Kidney (tissue), 14 donors: ENCODE results near the gene NBPF4. TPM values are rescaled to one million over a fixed set of nuclear protein-coding genes. Genes with fewer than 3 reads are reported as not detected.

Source experiments
- DNase-seq, 5 donors: peaks; one replicate each; pipeline ENCODE4 v3.0.0-alpha.2; 2013 to 2020
- FAIRE-seq: peaks from 2 replicates; lab custom pipeline; 2012; peaks lifted over from hg19 to GRCh38; lab: Jason Lieb, UNC
- H3K27ac ChIP-seq, 2 donors: one replicate each; pipeline ENCODE4 v1.7.0; 2013; ENCODE audit warnings: low read depth in 2 of 2, low read length in 2 of 2, inconsistent platforms in 1 of 2
- H3K27me3 ChIP-seq: one replicate; pipeline ENCODE4 v1.7.1; 2013; ENCODE audit warnings: low read length, inconsistent platforms; ENCODE audit not compliant: control insufficient read depth, insufficient read depth
- H3K36me3 ChIP-seq, 3 donors: one replicate each; pipeline versions ENCODE4 v1.7.0 to v1.7.1; 2013; ENCODE audit warnings: low read length in 3 of 3, control low read depth in 1 of 3, inconsistent platforms in 1 of 3; ENCODE audit not compliant: insufficient read depth in 3 of 3, control insufficient read depth in 2 of 3
- H3K4me1 ChIP-seq, 3 donors: one replicate each; pipeline versions ENCODE4 v1.7.0 to v1.7.1; 2013; ENCODE audit warnings: low read length in 3 of 3, inconsistent platforms in 1 of 3, low read depth in 1 of 3; ENCODE audit not compliant: control insufficient read depth in 2 of 3, insufficient read depth in 2 of 3
- H3K4me3 ChIP-seq, 3 donors: one replicate each; pipeline versions ENCODE4 v1.7.0 to v1.8.1; 2013; ENCODE audit warnings: low read length in 3 of 3, control low read depth in 1 of 3, inconsistent platforms in 1 of 3
- H3K9ac ChIP-seq, 3 donors: one replicate each; pipeline versions ENCODE4 v1.7.0 to v1.7.1; 2013; ENCODE audit warnings: low read length in 3 of 3, control low read depth in 1 of 3, inconsistent platforms in 1 of 3
- H3K9me3 ChIP-seq, 3 donors: one replicate each; pipeline versions ENCODE4 v1.7.0 to v1.7.1; 2013; ENCODE audit warnings: low read length in 3 of 3, control low read depth in 1 of 3, inconsistent platforms in 1 of 3; ENCODE audit not compliant: control insufficient read depth in 2 of 3, insufficient read depth in 1 of 3
- intact Hi-C: fragments of 100-400 bp; cut with DNase I; formaldehyde crosslinking; loops from one replicate; pipeline ENCODE4 v1.11.1; 2022
- polyA plus RNA-seq: library from polyadenylated mRNA; stranded (reverse); fragments of 350-450 nt; fragmentation: Illumina TruSeq; extraction: RNeasy Lipid Tissue Mini Kit (QIAGEN cat#74804); gene quantifications from one replicate; pipeline ENCODE4 v1.2.3, GENCODE V29; 2014; ENCODE audit warnings: low read depth, low replicate concordance; ENCODE audit not compliant: insufficient read depth
- total RNA-seq: library from RNA; stranded (reverse); fragmentation: NEBNext Ultra II Directional; extraction: Animal tissue kit (Norgen Biotek cat#: 25700); gene quantifications from one replicate; pipeline ENCODE4 v1.2.1, GENCODE V29; 2021
- TF ChIP-seq, protein P1 (sequence below): IDR thresholded peaks from 3 replicates; pipeline ENCODE4 v1.5.1; 2012; ENCODE audit warnings: mild to moderate bottlenecking, moderate library complexity, borderline replicate concordance; ENCODE audit not compliant: insufficient read depth; ENCODE audit errors: extremely low read depth
- donor health status: control.
- donor health status: control.
- donor health status: control.
- donor health status: control.
- donor health status: control.
- donor health status: DM: yes; HTN: yes; CAD: no.
- donor health status: Normal renal cell carcinoma (clear cell type).

The NBPF4 gene
- total and polyA plus RNA-seq, 2 donors from 2014 or later = not detected

DNA sequence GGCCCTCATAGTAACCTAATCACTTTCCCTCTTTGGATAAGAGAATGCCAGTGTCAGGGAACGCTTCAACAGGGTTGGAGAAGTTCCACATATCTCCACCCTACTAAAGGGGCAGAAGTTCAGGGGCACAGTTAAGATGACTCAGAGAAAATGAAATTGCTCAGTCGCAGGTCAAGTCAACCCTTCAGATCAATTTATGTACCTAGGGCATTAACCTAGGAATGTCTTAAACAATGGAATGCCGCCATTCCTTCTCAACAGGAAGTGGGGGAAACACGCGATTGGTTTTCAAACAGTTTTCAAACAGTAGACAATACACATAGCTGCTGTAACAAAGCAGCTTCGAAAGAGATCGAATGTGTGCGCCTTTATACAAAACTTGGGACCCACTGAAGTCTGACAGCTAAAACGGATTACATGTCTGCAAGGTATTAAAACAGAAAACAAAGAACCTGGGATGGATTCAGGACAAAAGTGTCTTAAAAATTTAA lies 44.6 kb downstream of the NBPF4 start:
- peaks cover 0 to 8% (median 6%) of the 10 kb centered on the region in 3 donors for H3K4me1 ChIP-seq
- DNase-seq = peak in 4 of 5 donors; percentile 20 to 71 (median 45)
- H3K9me3 ChIP-seq = no peaks in the 10 kb centered on the region
- H3K36me3 ChIP-seq = peaks cover 0 to 5% (median 0%) of the 10 kb centered on the region in 3 donors
- peak overlapping the region; percentile 30 to 73 (median 51) for H3K9ac ChIP-seq
- FAIRE-seq = no peak
- H3K4me3 ChIP-seq = peak overlapping the region; percentile 62 to 85 (median 77)
- no peaks in the 10 kb centered on the region for H3K27me3 ChIP-seq
- TF ChIP-seq, protein P1, sequence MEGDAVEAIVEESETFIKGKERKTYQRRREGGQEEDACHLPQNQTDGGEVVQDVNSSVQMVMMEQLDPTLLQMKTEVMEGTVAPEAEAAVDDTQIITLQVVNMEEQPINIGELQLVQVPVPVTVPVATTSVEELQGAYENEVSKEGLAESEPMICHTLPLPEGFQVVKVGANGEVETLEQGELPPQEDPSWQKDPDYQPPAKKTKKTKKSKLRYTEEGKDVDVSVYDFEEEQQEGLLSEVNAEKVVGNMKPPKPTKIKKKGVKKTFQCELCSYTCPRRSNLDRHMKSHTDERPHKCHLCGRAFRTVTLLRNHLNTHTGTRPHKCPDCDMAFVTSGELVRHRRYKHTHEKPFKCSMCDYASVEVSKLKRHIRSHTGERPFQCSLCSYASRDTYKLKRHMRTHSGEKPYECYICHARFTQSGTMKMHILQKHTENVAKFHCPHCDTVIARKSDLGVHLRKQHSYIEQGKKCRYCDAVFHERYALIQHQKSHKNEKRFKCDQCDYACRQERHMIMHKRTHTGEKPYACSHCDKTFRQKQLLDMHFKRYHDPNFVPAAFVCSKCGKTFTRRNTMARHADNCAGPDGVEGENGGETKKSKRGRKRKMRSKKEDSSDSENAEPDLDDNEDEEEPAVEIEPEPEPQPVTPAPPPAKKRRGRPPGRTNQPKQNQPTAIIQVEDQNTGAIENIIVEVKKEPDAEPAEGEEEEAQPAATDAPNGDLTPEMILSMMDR = no peak
- H3K27ac ChIP-seq = peak overlapping the region; percentile 83 to 90
- intact Hi-C loops = no loop called here

DNA sequence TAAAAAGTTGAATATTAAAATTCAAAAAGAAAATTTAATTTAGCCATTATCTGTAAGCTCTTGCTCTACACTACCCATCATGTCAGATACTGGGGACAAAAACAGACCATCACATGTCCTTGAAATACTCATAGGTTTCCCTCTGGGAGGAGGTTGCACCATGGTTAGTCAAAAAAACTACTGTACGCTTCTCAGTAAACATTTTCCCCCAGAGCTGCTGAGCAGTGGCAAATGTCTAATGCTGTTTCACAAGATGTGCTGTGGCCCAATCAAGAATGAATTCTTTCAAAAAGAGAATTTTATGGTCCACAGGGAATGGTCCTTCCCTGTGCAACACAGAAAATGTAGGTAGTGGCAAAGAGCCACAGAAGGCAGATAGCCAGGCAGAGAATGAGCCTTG lies 49.8 kb downstream of the NBPF4 start:
- no peak for DNase-seq
- TF ChIP-seq, protein P1 = no peak
- FAIRE-seq = no peak
- Histone ChIP-seq H3K9me3 (no peaks in the 10 kb centered on the region), H3K4me3 (no peak overlapping the region), H3K27ac (no peak overlapping the region), H3K9ac (no peak overlapping the region), H3K4me1 (peaks cover 0 to 4% (median 0%) of the 10 kb centered on the region in 3 donors), H3K27me3 (no peaks in the 10 kb centered on the region), H3K36me3 (peaks cover 0 to 7% (median 2%) of the 10 kb centered on the region in 3 donors)
- intact Hi-C loops = no loop called here

DNA sequence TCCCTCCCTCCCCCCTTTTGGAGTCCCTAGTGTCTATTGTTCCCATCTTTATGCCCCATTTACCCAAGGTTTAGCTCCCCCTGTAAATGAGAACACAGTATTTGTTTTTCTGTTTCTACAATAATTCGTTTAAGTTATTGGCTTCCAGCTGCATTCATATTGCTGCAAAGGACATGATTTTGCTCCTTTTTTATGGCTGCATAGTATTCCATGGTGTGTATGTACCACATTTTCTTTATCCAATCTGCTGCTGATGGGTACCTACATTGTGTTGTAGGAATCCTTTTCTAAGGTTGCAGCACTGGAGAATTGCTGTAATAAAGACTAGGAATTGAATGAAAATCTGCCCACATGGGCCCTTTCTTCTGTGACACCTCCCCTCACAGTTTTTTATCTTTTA lies 50.5 kb downstream of the NBPF4 start:
- Histone ChIP-seq H3K4me3 (no peak overlapping the region), H3K4me1 (peaks cover 0 to 2% (median 0%) of the 10 kb centered on the region in 3 donors), H3K27ac (no peak overlapping the region), H3K27me3 (no peaks in the 10 kb centered on the region), H3K9ac (no peak overlapping the region), H3K36me3 (peaks cover 0 to 7% (median 2%) of the 10 kb centered on the region in 3 donors), H3K9me3 (no peaks in the 10 kb centered on the region)
- DNase-seq = no peak
- intact Hi-C loops = no loop called here
- FAIRE-seq = no peak
- TF ChIP-seq, protein P1 = no peak

DNA sequence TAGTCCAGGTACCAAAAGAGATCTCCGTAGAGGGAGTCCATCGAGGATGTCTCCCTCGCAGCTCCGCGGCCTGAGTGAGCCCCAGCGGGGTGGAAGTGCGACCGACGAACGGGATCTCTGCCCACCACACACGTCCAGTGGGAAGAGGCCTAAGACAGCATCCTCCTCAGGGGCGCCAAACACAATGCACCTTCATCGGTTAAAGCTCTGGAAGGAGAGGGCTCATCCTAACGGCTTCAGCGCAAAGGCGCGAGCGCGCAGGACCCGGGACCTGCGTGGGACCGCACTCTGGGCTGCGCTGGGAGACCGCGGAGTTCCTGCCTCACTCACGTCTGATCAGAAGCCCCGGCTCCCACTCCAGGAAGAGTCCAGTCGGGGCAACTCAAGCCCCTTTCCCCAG lies 51.3 kb downstream of the NBPF4 start:
- intact Hi-C loops = no loop called here
- no peak overlapping the region for H3K4me3 ChIP-seq
- peaks cover 0 to 7% (median 2%) of the 10 kb centered on the region in 3 donors for H3K36me3 ChIP-seq
- H3K4me1 ChIP-seq = peaks cover 0 to 2% (median 0%) of the 10 kb centered on the region in 3 donors
- H3K9me3 ChIP-seq = no peaks in the 10 kb centered on the region
- FAIRE-seq (no peak), DNase-seq (no peak)
- no peaks in the 10 kb centered on the region for H3K27me3 ChIP-seq
- H3K27ac ChIP-seq = no peak overlapping the region
- H3K9ac ChIP-seq = no peak overlapping the region
- TF ChIP-seq, protein P1 = no peak
